ENCODE data around the gene PLEKHH2. TPM values are rescaled to one million over a fixed set of nuclear protein-coding genes. Genes with fewer than 3 reads are reported as not detected.

The PLEKHH2 gene
- polyA plus RNA-seq, 1 of the 3 experiments (the other 2 are of a cell fraction), result 1.9 TPM

GRCh38 chr2:43743706-43744105 is 106.6 kb downstream of the PLEKHH2 start:
- H3K9ac ChIP-seq, result no peak overlapping the region
- no peaks in the 10 kb centered on the region for H3K9me2 ChIP-seq
- 88% methylated on average over 5 of the region's 5 CpGs for WGBS (ENCODE audit: low lambda C conversion rate)
- no peak overlapping the region; the same call in 1 of the 2 replicates for H2AFZ ChIP-seq (ENCODE audit: low read depth)
- H3K4me2 ChIP-seq, result no peak overlapping the region
- H3K4me1 ChIP-seq (ENCODE audit: control insufficient read depth in 1 of 2, insufficient read depth in 2 of 2, low read depth in 1 of 2, low read length in 1 of 2), result peaks cover 0 to 11% of the 10 kb centered on the region in 2 experiments; a peak in 1 of 4 replicates
- no peaks in the 10 kb centered on the region for H3K79me2 ChIP-seq (ENCODE audit: insufficient read depth)
- H3K27ac ChIP-seq (ENCODE audit: low read depth in 2 of 2, low read length in 1 of 2), result no peak overlapping the region
- no peaks in the 10 kb centered on the region for H4K20me1 ChIP-seq (ENCODE audit: insufficient read depth)
- TF ChIP-seq RCOR1 (IDR thresholded peaks at IDR 0.05; ENCODE audit: low read length), result no peak
- TF ChIP-seq FOXJ3 (CRISPR knock-in tag; IDR thresholded peaks at IDR 0.05), result no peak
- no peak for TF ChIP-seq TAF1 (IDR thresholded peaks at IDR 0.05; ENCODE audit: borderline replicate concordance, low read depth, low read length)
- no peak for TF ChIP-seq IRF3 (IDR thresholded peaks at IDR 0.05; ENCODE audit: low read depth, low read length)
- TF ChIP-seq USF2 (IDR thresholded peaks at IDR 0.05; ENCODE audit: borderline replicate concordance, low read depth, low read length), result no peak
- no peak for TF ChIP-seq MXI1 (IDR thresholded peaks at IDR 0.05; ENCODE audit: low read depth, low read length)
- TF ChIP-seq NRF1 (IDR thresholded peaks at IDR 0.05; ENCODE audit: low read depth, low read length), result no peak
- no peak for TF ChIP-seq TCF12 (IDR thresholded peaks at IDR 0.05)
- no peak for TF ChIP-seq RXRA (IDR thresholded peaks at IDR 0.05; ENCODE audit: borderline replicate concordance, low read depth)
- TF ChIP-seq POLR2AphosphoS5 (IDR thresholded peaks at IDR 0.05; ENCODE audit: low read depth, low read length), result no peak
- H3K27me3 ChIP-seq (ENCODE audit: insufficient read depth), result no peaks in the 10 kb centered on the region
- no peak for DNase-seq
- no peaks in the 10 kb centered on the region for H3K36me3 ChIP-seq (replicated peaks in 1 of 2; ENCODE audit: control insufficient read depth in 1 of 2, insufficient read depth in 2 of 2, low read length in 1 of 2)
- POLR2A ChIA-PET, result no interaction called here
- H3K9me3 ChIP-seq, result no peaks in the 10 kb centered on the region
- CTCF ChIA-PET, result interaction anchor here (1.0 to 1.2 kb wide), 2 partner anchors 29 to 57 kb away, joined by 3 read pairs; no protein-coding TSS in a partner anchor
- H3K4me3 ChIP-seq (ENCODE audit: low read depth in 2 of 2, low read length in 1 of 2), result no peak overlapping the region
- peaks cover 6% of the 10 kb centered on the region for H3F3A ChIP-seq (replicated peaks; ENCODE audit: insufficient read depth)

DNA sequence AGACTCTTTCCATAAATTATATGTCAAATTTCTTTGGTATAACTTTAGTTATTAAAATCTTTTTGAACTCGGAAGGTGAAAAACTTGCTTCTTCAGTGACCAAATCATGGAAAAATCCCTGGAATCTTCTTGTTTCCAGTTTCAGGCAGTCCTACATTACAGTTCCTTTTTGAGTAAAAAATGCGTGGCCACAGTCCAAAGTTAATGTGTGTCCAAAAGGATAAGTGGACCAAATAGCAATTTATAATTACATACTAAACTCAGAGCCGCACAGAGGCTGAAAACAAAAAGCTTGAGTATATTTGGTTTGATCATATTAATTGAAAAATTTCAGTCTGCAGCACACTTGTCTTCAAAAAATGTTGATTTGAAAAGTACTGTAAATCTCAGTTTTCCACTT is 108.4 kb downstream of the PLEKHH2 start:
- TF ChIP-seq JUND (IDR thresholded peaks at IDR 0.05), result peak; percentile 71
- peak; percentile 71; the same call in 1 of the 2 replicates for TF ChIP-seq TEAD4 (IDR thresholded peaks at IDR 0.05; ENCODE audit: borderline replicate concordance, insufficient read depth)
- peak in 1 of 2 experiments; percentile 47; a peak in 1 of 4 replicates for TF ChIP-seq EP300 (IDR thresholded peaks at IDR 0.05; ENCODE audit: borderline replicate concordance in 1 of 2, low read depth in 1 of 2, low read length in 1 of 2)
- TF ChIP-seq TCF12 (IDR thresholded peaks at IDR 0.05), result peak; percentile 42; the same call in 1 of the 2 replicates
- TF ChIP-seq NFIC (IDR thresholded peaks at IDR 0.05; ENCODE audit: borderline replicate concordance), result peak; percentile 72
- no peak for TF ChIP-seq YY1 (IDR thresholded peaks at IDR 0.05; ENCODE audit: low read depth)
- no peak for TF ChIP-seq GATA2 (CRISPR knock-in tag; IDR thresholded peaks at IDR 0.05)
- peak; percentile 45; the same call in 1 of the 2 replicates for TF ChIP-seq FOSL2 (IDR thresholded peaks at IDR 0.05; ENCODE audit: borderline replicate concordance, low read depth)
- Histone ChIP-seq H3K4me3 (ENCODE audit: low read depth in 2 of 2, low read length in 1 of 2) (no peak overlapping the region), H3K4me2 (no peak overlapping the region; the same call in 1 of the 2 replicates), H3K36me3 (replicated peaks in 1 of 2; ENCODE audit: control insufficient read depth in 1 of 2, insufficient read depth in 2 of 2, low read length in 1 of 2) (no peaks in the 10 kb centered on the region), H3K9me2 (no peaks in the 10 kb centered on the region), H3K4me1 (ENCODE audit: control insufficient read depth in 1 of 2, insufficient read depth in 2 of 2, low read depth in 1 of 2, low read length in 1 of 2) (peaks cover 0 to 11% of the 10 kb centered on the region in 2 experiments; a peak in 1 of 4 replicates), H2AFZ (ENCODE audit: low read depth) (peak overlapping the region; percentile 17; the same call in 1 of the 2 replicates), H3F3A (replicated peaks; ENCODE audit: insufficient read depth) (peaks cover 6% of the 10 kb centered on the region), H3K27ac (ENCODE audit: low read depth in 2 of 2, low read length in 1 of 2) (peak overlapping the region; percentile 55 to 66; a peak in 3 of 4 replicates), H4K20me1 (ENCODE audit: insufficient read depth) (no peaks in the 10 kb centered on the region), H3K27me3 (ENCODE audit: insufficient read depth) (no peaks in the 10 kb centered on the region), H3K79me2 (ENCODE audit: insufficient read depth) (no peaks in the 10 kb centered on the region), H3K9me3 (no peaks in the 10 kb centered on the region), H3K9ac (no peak overlapping the region)
- DNase-seq, result no peak
- 27% methylated on average over 3 of the region's 3 CpGs for WGBS (ENCODE audit: low lambda C conversion rate)
- ChIA-PET CTCF (interaction anchor here (0.9 kb wide), 1 partner anchor 11 kb away, joined by 3 read pairs; no protein-coding TSS in a partner anchor), POLR2A (no interaction called here)
